HPDE6-E6E7 (cell line): ENCODE data around the gene BATF2.
"Not testable (repeated sequence)": the region's sequence is repeated elsewhere in the genome, so short reads cannot be mapped to it uniquely, and the experiment has no call there.

Experiments used
- DNase-seq: peaks from one replicate; pipeline ENCODE4 v3.0.0; 2011; ENCODE audit warnings: missing footprints; ENCODE audit errors: extremely low spot score

BATF2 gene

GRCh38 chr11:64996710-64997380 is at the start of gene BATF2:
BATF2 (minus strand) TSS chr11:64996971; CDS start chr11:64996914, 57 bp downstream.
- DNase-seq = peak; percentile 88

DNA sequence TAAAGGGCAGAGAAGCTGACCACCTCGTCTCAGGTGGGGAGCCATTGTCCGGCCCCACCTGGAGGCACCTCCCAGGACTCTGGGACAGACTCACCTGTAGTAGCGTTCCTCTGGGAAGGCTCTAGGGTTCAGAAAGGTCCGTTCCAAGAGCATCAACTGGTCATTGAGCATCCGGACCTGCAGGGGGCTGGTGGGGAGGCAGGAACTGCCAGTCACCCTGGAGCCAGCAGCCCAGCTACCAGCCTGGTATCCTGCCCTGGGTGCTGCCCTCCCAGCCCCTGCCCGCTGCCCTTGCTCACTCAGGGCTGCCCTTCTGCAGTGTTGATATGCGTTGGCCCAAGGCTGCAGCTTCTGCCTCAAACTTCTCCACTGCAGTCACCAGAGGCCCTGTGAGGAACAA is 49.0 kb upstream of the BATF2 start:
- DNase-seq = no peak

GRCh38 chr11:65045061-65045460 is 48.3 kb upstream of the BATF2 start:
- no peak for DNase-seq

DNA sequence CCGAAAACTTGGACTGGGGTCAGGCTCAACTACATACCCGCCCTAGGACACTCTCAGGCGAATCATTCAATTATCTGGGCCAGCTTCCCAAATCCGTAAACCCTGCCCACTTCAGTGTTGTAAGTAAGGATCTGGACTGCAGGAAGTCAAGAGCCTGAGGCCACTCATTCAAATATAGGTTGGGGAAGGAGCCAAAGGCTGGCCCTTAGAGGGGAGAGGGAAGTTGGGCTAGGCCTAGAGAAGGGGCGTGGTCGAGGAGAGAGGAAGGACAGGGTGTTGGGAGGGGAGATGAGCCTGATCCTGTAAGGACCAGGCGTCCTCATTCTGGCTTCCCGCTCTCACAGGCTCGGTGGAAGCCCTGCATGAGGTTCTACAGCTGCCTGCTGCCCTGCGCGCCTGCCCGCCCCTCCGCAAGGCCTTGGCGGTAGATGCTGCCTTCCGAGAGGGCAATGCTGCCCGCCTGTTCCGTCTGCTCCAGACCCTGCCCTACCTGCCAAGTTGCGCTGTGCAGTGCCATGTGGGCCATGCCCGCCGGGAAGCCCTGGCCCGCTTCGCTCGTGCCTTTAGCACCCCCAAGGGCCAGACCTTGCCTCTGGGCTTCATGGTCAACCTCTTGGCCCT is 47.2 kb upstream of the BATF2 start:
- DNase-seq = no peak

DNA sequence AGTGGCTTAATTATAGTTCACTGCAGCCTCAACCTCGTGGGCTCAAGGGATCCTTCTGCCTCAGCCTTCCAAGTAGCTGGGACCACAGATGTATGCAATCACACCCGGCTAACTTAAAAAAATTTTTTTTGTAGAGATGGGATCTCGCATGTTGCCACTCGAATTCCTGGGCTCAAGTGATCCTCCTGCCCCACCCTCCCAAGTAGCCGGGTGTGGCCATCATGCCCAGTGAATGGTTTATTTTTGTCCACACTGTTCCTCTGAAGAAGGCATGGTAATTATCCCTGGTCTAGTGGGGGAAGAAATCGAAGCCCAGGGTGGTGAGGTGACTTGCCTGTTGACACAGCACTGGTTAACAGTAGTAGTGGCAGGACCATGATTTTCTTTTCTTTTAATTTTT is 46.1 kb upstream of the BATF2 start:
- no peak for DNase-seq

DNA sequence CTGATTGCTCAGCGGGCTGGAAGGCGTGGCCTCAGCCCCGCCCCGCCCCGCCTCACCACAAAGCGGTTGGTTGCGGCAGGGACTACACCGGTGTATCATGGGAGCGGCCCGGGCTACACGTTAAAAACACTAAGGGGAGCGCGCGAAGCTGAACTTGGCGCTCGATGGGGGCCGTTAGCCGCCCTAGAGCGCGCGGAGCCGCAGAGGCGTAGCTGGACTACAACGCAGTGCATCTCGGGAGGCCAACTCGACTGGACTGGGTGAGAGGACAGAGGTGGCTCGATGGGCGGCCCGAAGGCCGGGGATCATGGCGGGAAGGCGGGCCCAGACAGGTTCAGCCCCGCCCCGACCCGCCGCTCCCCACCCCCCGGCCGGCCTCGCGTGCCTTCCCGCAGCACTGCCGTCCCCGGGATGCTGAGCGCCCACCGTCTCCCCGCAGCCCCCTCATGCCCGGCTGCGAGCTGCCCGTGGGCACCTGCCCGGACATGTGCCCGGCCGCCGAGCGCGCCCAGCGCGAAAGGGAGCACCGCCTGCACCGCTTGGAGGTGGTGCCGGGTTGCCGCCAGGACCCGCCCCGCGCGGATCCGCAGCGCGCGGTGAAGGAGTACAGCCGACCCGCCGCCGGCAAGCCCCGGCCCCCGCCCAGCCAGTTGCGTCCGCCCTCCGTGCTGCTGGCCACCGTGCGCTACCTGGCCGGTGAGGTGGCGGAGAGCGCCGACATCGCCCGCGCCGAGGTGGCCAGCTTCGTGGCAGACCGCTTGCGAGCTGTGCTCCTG is 44.3 kb upstream of the BATF2 start, which contains the start of gene SAC3D1:
SAC3D1 (plus strand) TSS at position 364 of the 776 bp plus-strand sequence; CDS start at position 447, 83 bp downstream.
- peak; percentile 97 for DNase-seq

DNA sequence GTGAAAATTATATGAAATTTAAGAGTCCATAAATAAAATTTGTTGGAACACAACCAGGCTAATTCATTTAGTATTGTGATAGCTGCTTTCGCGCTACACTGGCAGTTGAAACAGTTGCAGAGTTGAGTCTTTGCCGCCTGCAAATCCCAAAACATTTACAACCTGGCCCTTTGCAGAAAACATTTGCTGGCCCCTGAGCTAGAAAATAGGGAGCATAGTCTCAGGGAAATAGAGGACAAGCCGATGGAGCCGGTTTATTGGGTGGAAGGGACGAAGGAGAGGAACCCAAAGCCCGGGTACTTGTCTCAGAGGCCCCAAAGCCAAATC is 43.7 kb upstream of the BATF2 start:
- no peak for DNase-seq

DNA sequence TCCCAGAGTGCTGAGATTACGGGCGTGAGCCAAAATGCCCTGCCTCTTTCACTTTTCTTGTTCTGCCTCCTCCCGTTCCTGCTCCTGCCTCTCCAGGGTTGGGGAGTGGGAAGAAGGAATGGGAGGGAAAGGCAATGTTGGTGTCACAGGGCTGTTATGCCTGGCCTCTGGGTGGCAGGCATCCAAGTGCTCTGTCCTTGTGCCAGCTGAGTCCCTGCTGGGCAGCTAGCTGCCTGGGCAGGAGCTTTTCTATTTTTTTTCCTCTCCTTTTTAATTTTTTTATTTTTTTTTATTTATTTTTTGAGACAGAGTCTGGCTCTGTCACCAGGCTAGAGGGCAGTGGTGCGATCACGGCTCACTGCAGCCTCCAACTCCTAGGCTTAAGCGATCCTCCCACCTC is 40.2 kb upstream of the BATF2 start:
- DNase-seq = no peak

DNA sequence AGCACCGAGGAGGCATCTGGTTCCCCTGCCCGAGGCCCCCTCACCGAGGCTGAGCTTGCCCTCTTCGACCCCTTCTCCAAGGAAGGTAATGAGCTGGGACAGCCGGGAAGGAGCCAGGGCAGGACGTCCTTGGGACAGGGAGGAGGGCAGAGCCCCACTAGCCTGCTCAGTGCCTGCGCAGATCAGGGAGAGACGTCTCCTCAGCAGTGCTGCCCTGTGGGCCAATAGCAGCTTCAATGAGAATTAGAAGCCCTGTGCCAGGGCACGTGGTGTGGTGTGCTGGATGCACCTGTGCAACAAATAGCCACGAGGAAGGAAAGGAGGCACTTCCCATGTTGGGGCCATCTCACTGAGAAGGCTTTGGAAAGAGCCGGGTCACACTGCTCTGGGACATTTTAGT is 38.8 kb upstream of the BATF2 start:
- DNase-seq = no peak

GRCh38 chr11:65034423-65034822 is 37.7 kb upstream of the BATF2 start:
- DNase-seq = no peak

- DNase-seq = no peak
These were observed 35.4 kb upstream of the BATF2 start for GRCh38 chr11:65032216-65032615.

DNA sequence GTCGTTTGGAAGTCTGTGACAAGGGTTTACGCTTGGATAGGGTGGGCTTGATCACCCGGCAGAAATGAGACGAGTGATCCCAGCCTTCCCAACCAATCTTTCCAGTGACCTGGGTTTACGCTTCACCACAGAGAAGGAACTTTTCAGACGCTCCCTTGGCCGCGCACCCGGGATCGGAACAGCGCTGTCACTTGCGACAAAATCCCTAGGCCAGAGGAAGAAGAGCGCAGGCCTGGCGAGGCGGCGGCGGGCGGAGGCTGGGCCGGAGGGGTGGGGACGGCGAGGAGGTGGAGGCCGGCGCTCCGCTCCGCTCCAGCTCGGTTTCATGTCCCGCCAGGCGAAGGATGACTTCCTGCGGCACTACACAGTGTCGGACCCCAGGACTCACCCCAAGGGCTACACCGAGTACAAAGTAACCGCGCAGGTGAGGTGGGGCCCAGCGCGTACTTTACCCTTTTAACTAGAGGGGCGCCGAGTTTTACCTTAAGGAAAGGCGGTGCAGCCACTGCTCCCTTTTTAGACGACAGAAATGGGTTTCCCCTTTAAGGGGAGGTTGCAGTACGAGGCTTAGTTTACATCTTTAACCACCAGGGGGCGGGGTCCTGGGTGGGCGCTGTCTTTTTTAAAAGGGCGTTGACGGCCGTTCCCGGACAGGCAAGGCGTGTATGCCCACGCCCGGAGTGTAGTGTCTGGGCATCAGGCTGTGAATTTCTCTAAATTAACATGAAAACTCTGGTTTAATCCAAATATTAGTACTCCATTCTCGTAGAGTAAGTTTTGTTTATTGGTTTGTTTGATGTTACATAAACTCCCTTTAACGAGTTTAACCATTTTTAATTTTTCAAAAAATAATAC is 30.7 kb upstream of the BATF2 start, which contains the start of gene SNX15:
SNX15 (plus strand) TSS at position 227 of the 855 bp plus-strand sequence; CDS start at position 326, 99 bp downstream.
- DNase-seq = peak; percentile 92

GRCh38 chr11:65026810-65027209 is 30.0 kb upstream of the BATF2 start:
- DNase-seq = no peak

GRCh38 chr11:65023502-65023901 is 26.7 kb upstream of the BATF2 start:
- not testable (repeated sequence) for DNase-seq

DNA sequence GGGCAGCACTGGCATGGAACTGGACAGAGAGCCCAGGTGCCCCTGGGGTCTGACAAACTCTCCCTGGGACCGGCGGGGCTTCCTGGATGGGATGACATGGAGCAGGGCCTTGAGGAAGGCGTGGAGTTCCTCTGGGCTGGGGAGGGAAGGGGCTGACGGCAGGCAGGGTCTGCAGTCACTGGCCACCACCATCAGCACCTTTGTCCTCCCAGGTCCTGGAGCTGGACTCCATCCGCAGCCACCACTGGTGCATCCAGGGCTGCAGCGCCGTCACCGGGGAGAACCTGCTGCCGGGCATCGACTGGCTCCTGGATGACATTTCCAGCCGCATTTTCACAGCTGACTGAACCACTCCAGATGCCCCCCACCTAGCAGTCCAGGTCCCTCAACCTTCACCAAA is 24.7 kb upstream of the BATF2 start:
- DNase-seq = no peak

GRCh38 chr11:65021003-65021402 is 24.2 kb upstream of the BATF2 start:
- DNase-seq = no peak

DNA sequence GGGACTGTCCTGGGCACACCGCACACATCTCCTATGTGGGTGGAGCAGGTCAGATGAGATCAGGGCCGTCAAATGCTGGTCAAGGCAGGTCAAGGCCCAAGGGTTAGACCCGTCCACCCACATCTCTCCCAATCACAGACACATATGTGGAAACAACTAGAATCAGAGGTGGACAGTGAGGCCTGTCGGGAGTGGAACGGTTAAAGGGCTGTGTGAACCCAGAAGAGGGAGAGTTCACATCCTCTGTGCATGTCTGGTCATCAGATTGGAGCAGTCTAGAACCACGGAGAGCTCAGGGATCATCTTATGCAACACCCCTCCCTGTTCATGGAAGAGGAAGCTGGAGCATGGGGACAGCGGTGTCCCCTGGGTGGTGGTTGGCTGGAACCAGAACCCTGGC is 23.1 kb upstream of the BATF2 start:
- DNase-seq = no peak

DNA sequence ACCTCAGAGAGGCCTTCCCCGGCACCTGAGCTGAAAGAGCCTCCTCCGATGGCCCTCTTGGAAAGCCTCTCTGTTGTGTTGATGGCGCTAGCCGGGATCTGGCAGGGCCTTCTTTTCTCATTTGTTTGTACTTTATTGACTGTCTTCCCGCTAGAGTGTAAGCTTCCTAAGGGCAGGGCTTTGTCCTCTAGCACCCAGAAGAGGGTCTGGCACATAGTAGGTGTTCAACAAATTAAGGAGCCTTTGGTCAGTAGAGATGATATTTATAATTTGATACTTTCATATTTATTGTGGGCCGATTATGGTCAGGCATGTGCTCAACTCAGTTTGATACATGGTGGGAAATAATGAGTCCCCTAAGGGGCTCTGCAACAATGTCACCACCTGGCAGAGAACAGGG is 21.2 kb upstream of the BATF2 start:
- DNase-seq = no peak

DNA sequence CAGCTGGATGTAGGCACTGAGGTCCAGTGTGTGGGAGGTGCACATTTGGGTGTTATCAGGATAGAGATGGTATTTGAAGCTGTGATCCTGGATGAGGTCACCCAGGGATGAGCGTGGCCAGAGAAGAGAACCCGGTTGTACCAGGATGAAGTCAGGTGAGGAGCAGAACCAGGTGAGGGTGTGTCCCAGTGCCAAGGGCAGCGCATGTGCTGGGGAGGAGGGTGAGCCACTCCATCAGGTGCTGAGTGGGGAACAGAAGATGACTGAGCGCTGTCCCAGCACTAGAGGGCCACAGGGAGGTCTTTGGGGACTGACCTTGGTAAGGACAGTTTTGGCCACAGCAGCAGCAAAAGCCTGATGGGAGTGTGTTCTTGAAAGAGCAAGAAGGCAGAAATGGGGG is 19.9 kb upstream of the BATF2 start:
- no peak for DNase-seq

- no peak for DNase-seq
These were observed 18.0 kb upstream of the BATF2 start for GRCh38 chr11:65014726-65015227.

DNA sequence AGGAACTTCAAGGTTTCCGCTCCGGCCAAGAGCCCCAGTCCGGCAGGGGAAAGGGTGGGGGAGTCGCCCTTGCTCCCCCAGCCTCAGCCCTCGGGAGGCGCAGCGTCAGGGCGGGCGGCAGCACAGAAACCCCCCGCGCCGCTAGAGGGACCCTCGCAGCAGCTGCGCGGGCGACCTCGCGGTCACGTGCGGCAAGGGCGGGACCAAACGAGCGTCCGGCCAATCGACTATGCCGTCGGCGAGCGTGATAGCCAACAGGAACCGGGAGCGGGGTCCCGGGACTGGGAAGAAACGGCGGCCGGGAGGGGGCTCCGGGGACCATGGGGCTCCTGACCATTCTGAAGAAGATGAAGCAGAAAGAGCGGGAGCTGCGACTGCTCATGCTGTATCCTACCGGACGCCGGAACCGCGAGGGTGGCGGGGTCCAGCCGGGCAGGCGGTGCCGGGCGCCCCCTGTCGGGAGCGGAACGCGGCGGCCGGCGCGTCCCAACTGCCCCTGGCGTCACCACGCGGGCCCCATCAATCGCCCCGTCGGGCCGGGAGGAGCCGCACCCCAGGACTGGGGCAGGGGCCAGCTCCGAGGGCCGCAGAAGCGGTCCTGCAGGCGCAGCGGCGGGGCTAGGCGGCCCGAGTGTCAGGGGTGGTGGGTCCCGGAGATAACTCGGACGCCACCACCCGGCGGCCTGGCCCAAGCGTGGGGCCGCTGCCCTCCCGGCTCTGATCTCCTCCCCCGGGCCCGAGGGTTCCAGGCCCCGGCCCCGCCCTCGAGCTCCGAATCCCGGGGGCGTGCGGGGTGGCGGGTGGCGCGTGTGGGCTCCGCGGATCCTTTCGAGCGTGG is 17.3 kb upstream of the BATF2 start, which contains the start of gene ARL2:
ARL2 (plus strand) TSS at position 273 of the 838 bp plus-strand sequence; CDS start at position 321, 48 bp downstream.
- peak; percentile 89 for DNase-seq
